Neural progenitor cell (in vitro differentiated cells): Measurements from ENCODE around the gene ATF6B.

Experiments used
- CTCF ChIP-seq: fragments of 200-600 bp; sonication (generic); IDR thresholded peaks from 2 replicates; pipeline ENCODE4 v1.5.1; 2017; ENCODE audit warnings: antibody characterized with exemption, mild to moderate bottlenecking
- EZH2phosphoT487 ChIP-seq: fragments of 200-600 bp; sonication (generic); IDR thresholded peaks from 2 replicates; pipeline ENCODE4 v1.6.1; 2017; ENCODE audit warnings: antibody characterized with exemption

GRCh38 chr6:32073101-32073500 lies 54.9 kb downstream of the ATF6B start:
- TF ChIP-seq EZH2phosphoT487 (no peak), CTCF (no peak)
